Uterus (tissue), 4 donors: ENCODE measurements around the gene THAP4. TPM values are rescaled to one million over a fixed set of nuclear protein-coding genes. Genes with fewer than 3 reads are reported as not detected.

ENCODE experiments used
- DNase-seq, 2 donors: peaks; one replicate each; pipeline ENCODE4 v3.0.0-alpha.2; 2019 to 2020
- H3K27ac ChIP-seq, 2 donors: fragments of 200-600 bp; sonication (generic); 1 replicate in 1 of 2; 2 replicates in 1 of 2; pipeline ENCODE4 v1.5.1; 2016 to 2018
- H3K27me3 ChIP-seq, 2 donors: fragments of 200-600 bp; sonication (generic); one replicate each; pipeline ENCODE4 v1.5.1; 2018 to 2019; ENCODE audit warnings: control low read depth in 1 of 2
- H3K36me3 ChIP-seq, 2 donors: fragments of 200-600 bp; sonication (generic); one replicate each; pipeline ENCODE4 v1.5.1; 2019; ENCODE audit warnings: control low read depth in 1 of 2
- H3K4me1 ChIP-seq, 2 donors: fragments of 200-600 bp; sonication (generic); one replicate each; pipeline ENCODE4 v1.5.1; 2018 to 2019; ENCODE audit warnings: control low read depth in 1 of 2
- H3K4me3 ChIP-seq, 2 donors: fragments of 200-600 bp; sonication (generic); 1 replicate in 1 of 2; 2 replicates in 1 of 2; pipeline ENCODE4 v1.5.1; 2018 to 2019; ENCODE audit warnings: mild to moderate bottlenecking in 1 of 2
- H3K9me3 ChIP-seq, 2 donors: fragments of 200-600 bp; sonication (generic); one replicate each; pipeline ENCODE4 v1.5.1; 2019; ENCODE audit warnings: control low read depth in 1 of 2
- CTCF ChIP-seq, 4 experiments: fragments of 200-600 bp in 2 of 4; fragments of 450-650 bp in 2 of 4; sonication (generic) in 2 of 4; IDR thresholded peaks; one replicate each; pipeline ENCODE4 v1.5.1; 2016 to 2019; ENCODE audit warnings: antibody characterized with exemption in 4 of 4, mild to moderate bottlenecking in 2 of 4, moderate library complexity in 1 of 4
- POLR2A ChIP-seq, 2 donors: fragments of 450-650 bp; IDR thresholded peaks; one replicate each; pipeline ENCODE4 v1.6.1; 2016; ENCODE audit warnings: antibody characterized with exemption in 2 of 2, mild to moderate bottlenecking in 1 of 2, moderate library complexity in 1 of 2
- intact Hi-C: fragments of 100-400 bp; cut with DNase I; formaldehyde crosslinking; loops from one replicate; pipeline ENCODE4 v1.15.1; 2023; ENCODE audit warnings: low total_unique reads
- total RNA-seq, 4 donors: library from RNA; depleted of rRNA in 3 of 4; stranded (reverse); fragments of >200 nt in 3 of 4; gene quantifications; one replicate each; pipeline versions ENCODE4 v1.1.0 to v1.2.4, GENCODE V29; 2014 to 2023
- donor health status: DM: yes; HTN: yes; CAD: no.

Gene THAP4
- total RNA-seq, 4 donors from 2014 or later: 21.2 to 42.7 (median 28.9) TPM

GRCh38 chr2:241670333-241671110 lies 33.6 kb upstream of the THAP4 start:
- Histone ChIP-seq H3K9me3 (no peaks in the 10 kb centered on the region), H3K27me3 (no peaks in the 10 kb centered on the region), H3K4me1 (no peaks in the 10 kb centered on the region), H3K36me3 (no peaks in the 10 kb centered on the region), H3K4me3 (no peak overlapping the region), H3K27ac (no peak overlapping the region)
- DNase-seq: no peak
- TF ChIP-seq POLR2A (IDR thresholded peaks at IDR 0.05): no peak
- no peak for TF ChIP-seq CTCF (IDR thresholded peaks at IDR 0.05)
- intact Hi-C loops: no loop called here

GRCh38 chr2:241668839-241669238 lies 31.9 kb upstream of the THAP4 start:
- no peak overlapping the region for H3K27ac ChIP-seq
- no peaks in the 10 kb centered on the region for H3K4me1 ChIP-seq
- TF ChIP-seq POLR2A (IDR thresholded peaks at IDR 0.05): no peak
- no peak for TF ChIP-seq CTCF (IDR thresholded peaks at IDR 0.05)
- no peak for DNase-seq
- no peaks in the 10 kb centered on the region for H3K27me3 ChIP-seq
- H3K36me3 ChIP-seq: no peaks in the 10 kb centered on the region
- intact Hi-C loops: no loop called here
- no peak overlapping the region for H3K4me3 ChIP-seq
- H3K9me3 ChIP-seq: no peaks in the 10 kb centered on the region

DNA sequence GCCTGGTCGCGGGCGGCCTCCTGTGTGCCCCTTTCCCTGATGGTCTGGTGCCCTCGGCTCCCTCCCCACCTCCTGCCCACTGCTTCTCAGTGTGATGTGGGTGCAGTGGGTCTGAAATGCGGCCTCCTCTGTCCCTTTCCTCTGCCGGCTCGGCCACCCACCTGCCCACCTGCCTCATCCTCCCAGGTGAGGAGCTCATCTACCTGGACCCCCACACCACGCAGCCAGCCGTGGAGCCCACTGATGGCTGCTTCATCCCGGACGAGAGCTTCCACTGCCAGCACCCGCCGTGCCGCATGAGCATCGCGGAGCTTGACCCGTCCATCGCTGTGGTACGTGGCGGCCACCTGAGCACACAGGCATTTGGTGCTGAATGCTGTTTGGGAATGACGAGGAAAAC lies 31.4 kb upstream of the THAP4 start:
- intact Hi-C loops: no loop called here
- Histone ChIP-seq H3K36me3 (no peaks in the 10 kb centered on the region), H3K27ac (no peak overlapping the region), H3K9me3 (no peaks in the 10 kb centered on the region), H3K27me3 (no peaks in the 10 kb centered on the region), H3K4me1 (no peaks in the 10 kb centered on the region), H3K4me3 (no peak overlapping the region)
- TF ChIP-seq POLR2A (IDR thresholded peaks at IDR 0.05) (no peak), CTCF (IDR thresholded peaks at IDR 0.05) (no peak)
- DNase-seq: no peak

GRCh38 chr2:241666627-241667400 lies 29.9 kb upstream of the THAP4 start:
- Histone ChIP-seq H3K4me3 (no peak overlapping the region), H3K27ac (no peak overlapping the region), H3K4me1 (no peaks in the 10 kb centered on the region), H3K27me3 (no peaks in the 10 kb centered on the region), H3K9me3 (no peaks in the 10 kb centered on the region), H3K36me3 (no peaks in the 10 kb centered on the region)
- intact Hi-C loops: no loop called here
- TF ChIP-seq CTCF (IDR thresholded peaks at IDR 0.05) (no peak), POLR2A (IDR thresholded peaks at IDR 0.05) (no peak)
- DNase-seq: no peak
